Activated T-cell treated with anti-CD3 and anti-CD28 coated beads, Interleukin-2, amount 50 U/mL, for 72 hours (primary cell): ENCODE measurements around the gene MARCHF2. TPM values are rescaled to one million over a fixed set of nuclear protein-coding genes. Genes with fewer than 3 reads are reported as not detected.
A peak's percentile ranks its signal among the peaks of the same experiment; 100 is the strongest.

ENCODE experiments used
- ATAC-seq, 2 donors: fragments of 150-1000 bp; cut with Tn5 transposase; replicated peaks in 1 of 2; 2 replicates each; pipeline ENCODE4 v1.10.0; 2021; ENCODE audit warnings: moderate library complexity in 2 of 2, mild to moderate bottlenecking in 1 of 2
- DNase-seq, 2 donors: peaks; one replicate each; pipeline ENCODE4 v3.0.0; 2021 to 2022; ENCODE audit warnings: mixed read lengths in 1 of 2
- H3K27ac Mint-ChIP-seq: one replicate; pipeline ENCODE4 v1.8.0; 2022; ENCODE audit warnings: mild to moderate bottlenecking, moderate library complexity, mixed read lengths
- H3K27me3 Mint-ChIP-seq: one replicate; pipeline ENCODE4 v1.8.0; 2022; ENCODE audit warnings: low read depth, mixed read lengths
- H3K36me3 Mint-ChIP-seq, 2 donors: one replicate each; pipeline ENCODE4 v1.8.0; 2022; ENCODE audit warnings: mixed read lengths in 2 of 2, mild to moderate bottlenecking in 1 of 2; ENCODE audit not compliant: insufficient read depth in 2 of 2
- H3K4me1 Mint-ChIP-seq: one replicate; pipeline ENCODE4 v1.8.0; 2022; ENCODE audit warnings: low read depth, mixed read lengths
- H3K4me3 Mint-ChIP-seq, 2 donors: one replicate each; pipeline ENCODE4 v1.8.0; 2022; ENCODE audit warnings: mild to moderate bottlenecking in 2 of 2, mixed read lengths in 2 of 2, moderate library complexity in 2 of 2
- H3K9me3 Mint-ChIP-seq, 2 donors: one replicate each; pipeline ENCODE4 v1.8.0; 2022; ENCODE audit warnings: mixed read lengths in 2 of 2
- total RNA-seq, 2 donors: library from RNA; stranded (reverse); gene quantifications; one replicate each; pipeline ENCODE4 v1.2.3, GENCODE V29; 2022

Gene MARCHF2
- total RNA-seq, 2 donors from 2014 or later, result 12.1 to 13.0 TPM

DNA sequence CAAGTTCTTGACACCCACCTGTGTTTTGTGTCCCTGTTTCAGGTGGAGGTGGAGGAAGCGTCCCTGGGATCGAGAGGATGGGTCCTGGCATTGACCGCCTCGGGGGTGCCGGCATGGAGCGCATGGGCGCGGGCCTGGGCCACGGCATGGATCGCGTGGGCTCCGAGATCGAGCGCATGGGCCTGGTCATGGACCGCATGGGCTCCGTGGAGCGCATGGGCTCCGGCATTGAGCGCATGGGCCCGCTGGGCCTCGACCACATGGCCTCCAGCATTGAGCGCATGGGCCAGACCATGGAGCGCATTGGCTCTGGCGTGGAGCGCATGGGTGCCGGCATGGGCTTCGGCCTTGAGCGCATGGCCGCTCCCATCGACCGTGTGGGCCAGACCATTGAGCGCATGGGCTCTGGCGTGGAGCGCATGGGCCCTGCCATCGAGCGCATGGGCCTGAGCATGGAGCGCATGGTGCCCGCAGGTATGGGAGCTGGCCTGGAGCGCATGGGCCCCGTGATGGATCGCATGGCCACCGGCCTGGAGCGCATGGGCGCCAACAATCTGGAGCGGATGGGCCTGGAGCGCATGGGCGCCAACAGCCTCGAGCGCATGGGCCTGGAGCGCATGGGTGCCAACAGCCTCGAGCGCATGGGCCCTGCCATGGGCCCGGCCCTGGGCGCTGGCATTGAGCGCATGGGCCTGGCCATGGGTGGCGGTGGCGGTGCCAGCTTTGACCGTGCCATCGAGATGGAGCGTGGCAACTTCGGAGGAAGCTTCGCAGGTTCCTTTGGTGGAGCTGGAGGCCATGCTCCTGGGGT is 72.7 kb downstream of the MARCHF2 start:
- Mint-ChIP-seq H3K9me3 (no peaks in the 10 kb centered on the region), H3K27me3 (no peaks in the 10 kb centered on the region), H3K36me3 (peaks cover 11 to 29% of the 10 kb centered on the region in 2 donors), H3K27ac (peak overlapping the region; percentile 35), H3K4me3 (peak overlapping the region in 1 of 2 donors; percentile 6), H3K4me1 (peaks cover 41% of the 10 kb centered on the region)
- DNase-seq (no peak), ATAC-seq (no peak)

DNA sequence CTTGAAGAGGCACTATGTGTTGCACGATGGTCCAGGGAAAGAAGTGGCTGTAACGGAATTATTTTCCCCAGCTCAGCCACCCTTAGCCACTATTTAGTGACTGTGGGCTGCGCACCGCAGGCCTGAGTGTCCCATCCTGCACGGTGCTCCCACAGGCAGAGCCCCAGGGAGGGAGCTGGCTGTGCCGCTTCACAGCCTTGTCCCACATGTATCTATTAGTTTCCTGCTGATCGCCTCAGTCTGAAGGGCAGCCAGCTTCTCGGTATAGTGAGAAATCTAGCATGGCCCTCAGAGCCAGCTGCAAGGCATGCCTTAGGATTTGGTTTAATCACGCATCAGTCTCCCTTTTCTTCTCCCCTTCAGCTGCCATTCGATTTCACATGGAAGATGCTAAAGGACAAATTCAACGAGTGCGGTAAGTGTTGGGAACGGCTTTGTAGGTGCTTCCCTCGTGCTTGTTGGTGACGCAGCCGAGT is 73.6 kb downstream of the MARCHF2 start:
- ATAC-seq (no peak), DNase-seq (no peak)
- no peaks in the 10 kb centered on the region for H3K27me3 Mint-ChIP-seq
- no peaks in the 10 kb centered on the region for H3K9me3 Mint-ChIP-seq
- H3K4me1 Mint-ChIP-seq, result peaks cover 32% of the 10 kb centered on the region
- H3K36me3 Mint-ChIP-seq, result peaks cover 11 to 24% of the 10 kb centered on the region in 2 donors
- peak overlapping the region; percentile 3 to 68 for H3K4me3 Mint-ChIP-seq
- peak overlapping the region; percentile 34 for H3K27ac Mint-ChIP-seq

DNA sequence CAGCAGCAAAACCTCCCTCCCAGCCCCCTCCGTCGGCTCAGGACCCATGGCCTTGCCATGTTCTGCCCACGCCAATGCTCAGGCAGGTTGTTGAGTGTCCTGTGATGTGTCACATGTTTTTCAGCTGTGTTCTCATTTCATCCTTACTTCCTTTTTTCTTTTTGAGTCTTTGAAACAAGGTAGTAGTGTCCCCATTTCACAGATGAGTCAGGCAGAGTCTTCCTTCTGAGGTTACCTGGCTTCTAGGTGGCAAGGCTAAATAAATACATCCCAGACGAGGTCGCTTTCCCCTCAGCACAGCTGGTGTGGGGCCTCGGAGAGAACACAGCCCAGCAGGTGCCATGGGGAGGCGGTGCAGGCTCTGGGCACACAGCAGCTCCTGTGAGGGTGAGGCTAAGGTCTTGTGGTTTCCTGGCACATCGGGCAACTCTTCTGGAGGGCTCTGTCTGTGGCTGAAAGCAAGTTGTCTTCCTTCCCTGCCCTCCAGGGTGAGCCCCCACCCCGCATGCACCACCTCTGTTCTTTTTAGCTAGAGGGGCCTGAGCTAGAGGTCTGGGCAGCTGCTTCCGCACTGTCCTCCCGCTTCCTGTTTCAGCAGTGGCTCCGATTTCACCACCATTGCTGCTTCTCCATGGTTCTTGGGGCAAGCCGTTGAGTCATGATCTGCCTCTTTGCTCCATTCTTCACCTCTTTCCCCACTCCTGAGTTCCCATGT is 74.2 kb downstream of the MARCHF2 start:
- Mint-ChIP-seq H3K27me3 (no peaks in the 10 kb centered on the region), H3K27ac (peak overlapping the region; percentile 38), H3K36me3 (peaks cover 11 to 22% of the 10 kb centered on the region in 2 donors), H3K4me3 (peak overlapping the region; percentile 36 to 68), H3K4me1 (peaks cover 26% of the 10 kb centered on the region), H3K9me3 (no peaks in the 10 kb centered on the region)
- ATAC-seq (peak; percentile 89), DNase-seq (peak; percentile 66 to 76)

DNA sequence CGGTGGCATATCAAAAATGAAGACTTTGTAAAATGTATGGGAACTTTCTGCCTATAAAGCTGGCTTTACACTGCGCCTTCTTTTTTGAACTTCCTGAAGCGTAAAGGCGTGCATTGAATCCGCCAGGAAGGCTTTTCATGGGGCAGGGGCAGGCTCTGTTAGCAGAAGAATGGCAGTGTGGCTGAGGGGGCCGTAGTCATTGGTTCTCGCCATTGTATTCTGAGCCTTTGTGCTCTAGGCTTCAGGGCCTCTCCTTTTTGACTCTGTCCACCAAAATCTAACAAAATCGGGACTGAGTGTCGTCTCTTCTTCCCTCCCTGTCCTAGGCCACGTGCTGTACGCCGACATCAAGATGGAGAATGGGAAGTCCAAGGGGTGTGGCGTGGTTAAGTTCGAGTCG is 75.3 kb downstream of the MARCHF2 start:
- no peaks in the 10 kb centered on the region for H3K9me3 Mint-ChIP-seq
- no peak for DNase-seq
- no peak overlapping the region for H3K4me3 Mint-ChIP-seq
- ATAC-seq, result no peak
- peaks cover 6 to 19% of the 10 kb centered on the region in 2 donors for H3K36me3 Mint-ChIP-seq
- H3K27ac Mint-ChIP-seq, result peak overlapping the region; percentile 38
- H3K4me1 Mint-ChIP-seq, result peaks cover 26% of the 10 kb centered on the region
- no peaks in the 10 kb centered on the region for H3K27me3 Mint-ChIP-seq

Other genes with a start within 250 kb of the MARCHF2 start
- gene CERS4, start 203.9 kb upstream of the MARCHF2 start, total RNA-seq, result 10 to 100 TPM; 23.2 to 29.5 TPM
- 10 to 100 TPM; 32.0 to 38.9 TPM for gene CD320, start 104.9 kb upstream of the MARCHF2 start, total RNA-seq
- gene NDUFA7, start 91.9 kb upstream of the MARCHF2 start, total RNA-seq, result 10 to 100 TPM; 59.4 to 62.5 TPM
- gene RPS28, start 91.8 kb upstream of the MARCHF2 start, total RNA-seq, result 1,000 to 10,000 TPM; 2,463 to 2,605 TPM
- 1 to 10 TPM in 1 of 2 donors, under 1 TPM in 1; 0.99 to 1.6 TPM for gene KANK3, start 70.0 kb upstream of the MARCHF2 start, total RNA-seq
- 1 to 10 TPM in 1 of 2 donors, under 1 TPM in 1; 0.89 to 5.0 TPM for gene ANGPTL4, start 49.1 kb upstream of the MARCHF2 start, total RNA-seq
- 10 to 100 TPM; 68.8 to 69.2 TPM for gene RAB11B, start 22.9 kb upstream of the MARCHF2 start, total RNA-seq
- gene HNRNPM, start 31.7 kb downstream of the MARCHF2 start, total RNA-seq, result 100 to 1,000 TPM; 168 to 183 TPM
- gene PRAM1, start 89.3 kb downstream of the MARCHF2 start, total RNA-seq, result 1 to 10 TPM; 1.3 to 1.9 TPM
- gene ZNF414, start 100.9 kb downstream of the MARCHF2 start, total RNA-seq, result 10 to 100 TPM; 25.7 to 29.9 TPM
- gene MYO1F, start 164.1 kb downstream of the MARCHF2 start, total RNA-seq, result 10 to 100 TPM; 23.3 to 54.1 TPM
- 1 to 10 TPM; 7.3 to 9.6 TPM for gene ADAMTS10, start 197.4 kb downstream of the MARCHF2 start, total RNA-seq
- gene NFILZ, start 217.3 kb downstream of the MARCHF2 start, total RNA-seq, result not detected